K562 (cell line): ENCODE measurements around the gene MRPL11.

Source experiments
- EP300 ChIP-seq: IDR thresholded peaks from 2 replicates; pipeline ENCODE4 v1.6.1; 2012; ENCODE audit warnings: low read length, improper control_type of control experiment
- MCM3 ChIP-seq: fragments of 450-650 bp; IDR thresholded peaks from 2 replicates; pipeline ENCODE4 v1.6.1; 2016
- MCM7 ChIP-seq, 2 experiments: fragments of 450-650 bp; IDR thresholded peaks; 2 replicates each; pipeline ENCODE4 v1.6.1; 2016 to 2018
- NBN ChIP-seq: fragments of 450-650 bp; IDR thresholded peaks from 2 replicates; pipeline ENCODE4 v1.6.1; 2016; ENCODE audit warnings: low read depth, mild to moderate bottlenecking
- PHF21A ChIP-seq: fragments of 450-650 bp; IDR thresholded peaks from 2 replicates; pipeline ENCODE4 v1.6.1; 2017; ENCODE audit warnings: low read depth, borderline replicate concordance
- RCOR1 ChIP-seq, 2 experiments: IDR thresholded peaks; 2 replicates each; pipeline ENCODE4 v1.6.1; 2012; ENCODE audit warnings: low read depth in 2 of 2, low read length in 2 of 2, borderline replicate concordance in 1 of 2, improper control_type of control experiment in 1 of 2
- SREBF2 ChIP-seq: sonication (generic); formaldehyde crosslinking; IDR thresholded peaks from 2 replicates; pipeline ENCODE4 v1.4.0; 2020; ENCODE audit warnings: mild to moderate bottlenecking, missing genetic modification reagents
- ZNF79 ChIP-seq: fragments of 250-450 bp; sonication (Bioruptor Pico); IDR thresholded peaks from 2 replicates; pipeline ENCODE4 v1.4.0; 2020; ENCODE audit warnings: low read depth, mild to moderate bottlenecking, moderate library complexity
- TF ChIP-seq, protein P1 (sequence below): fragments of 150-350 bp; conservative IDR thresholded peaks from 2 replicates; pipeline ENCODE4 v1.6.1; 2014; ENCODE audit warnings: low read length
- TF ChIP-seq, protein P2 (sequence below): sonication (generic); formaldehyde crosslinking; IDR thresholded peaks from 2 replicates; pipeline ENCODE4 v1.8.1; 2023; ENCODE audit warnings: mild to moderate bottlenecking, missing genetic modification reagents
- TF ChIP-seq, protein P3 (sequence below), 3 experiments: IDR thresholded peaks in 2 of 3; conservative IDR thresholded peaks in 1 of 3; 2 replicates each; pipeline ENCODE4 v1.5.1; 2011 to 2012; ENCODE audit warnings: low read length in 3 of 3, mild to moderate bottlenecking in 3 of 3, control low read depth in 2 of 3, improper control_type of control experiment in 1 of 3, inconsistent platforms in 1 of 3, low read depth in 1 of 3, mixed read lengths in 1 of 3, moderate library complexity in 1 of 3; ENCODE audit not compliant: insufficient read depth in 2 of 3

DNA sequence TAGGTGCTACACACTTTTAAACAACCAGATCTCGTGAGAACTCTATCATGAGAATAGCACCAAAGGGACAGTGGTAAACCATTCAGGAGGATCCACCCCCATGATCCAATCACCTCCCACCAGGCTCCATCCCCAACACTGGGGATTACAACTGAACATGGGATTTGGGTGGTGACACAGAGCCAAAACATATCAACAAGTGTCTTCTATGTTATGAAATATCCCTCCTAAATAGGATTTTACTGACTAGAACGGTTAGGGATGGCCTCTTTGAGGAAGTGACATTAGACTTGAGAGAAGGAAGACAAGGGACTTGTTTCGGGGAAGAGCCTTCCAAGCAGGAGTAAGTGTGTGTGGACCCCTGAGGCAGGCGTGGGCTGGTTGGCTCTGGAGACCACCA is 11.9 kb upstream of the MRPL11 start:
- TF ChIP-seq EP300 (no peak), RCOR1 (IDR thresholded peaks at IDR 0.05; ENCODE audit: borderline replicate concordance in 1 of 2, low read depth in 2 of 2, low read length in 2 of 2) (no peak), MCM7 (IDR thresholded peaks at IDR 0.05) (no peak), SREBF2 (CRISPR knock-in tag) (no peak), NBN (no peak), ZNF79 (CRISPR knock-in tag) (no peak), MCM3 (no peak), PHF21A (no peak)
- TF ChIP-seq, protein P1, sequence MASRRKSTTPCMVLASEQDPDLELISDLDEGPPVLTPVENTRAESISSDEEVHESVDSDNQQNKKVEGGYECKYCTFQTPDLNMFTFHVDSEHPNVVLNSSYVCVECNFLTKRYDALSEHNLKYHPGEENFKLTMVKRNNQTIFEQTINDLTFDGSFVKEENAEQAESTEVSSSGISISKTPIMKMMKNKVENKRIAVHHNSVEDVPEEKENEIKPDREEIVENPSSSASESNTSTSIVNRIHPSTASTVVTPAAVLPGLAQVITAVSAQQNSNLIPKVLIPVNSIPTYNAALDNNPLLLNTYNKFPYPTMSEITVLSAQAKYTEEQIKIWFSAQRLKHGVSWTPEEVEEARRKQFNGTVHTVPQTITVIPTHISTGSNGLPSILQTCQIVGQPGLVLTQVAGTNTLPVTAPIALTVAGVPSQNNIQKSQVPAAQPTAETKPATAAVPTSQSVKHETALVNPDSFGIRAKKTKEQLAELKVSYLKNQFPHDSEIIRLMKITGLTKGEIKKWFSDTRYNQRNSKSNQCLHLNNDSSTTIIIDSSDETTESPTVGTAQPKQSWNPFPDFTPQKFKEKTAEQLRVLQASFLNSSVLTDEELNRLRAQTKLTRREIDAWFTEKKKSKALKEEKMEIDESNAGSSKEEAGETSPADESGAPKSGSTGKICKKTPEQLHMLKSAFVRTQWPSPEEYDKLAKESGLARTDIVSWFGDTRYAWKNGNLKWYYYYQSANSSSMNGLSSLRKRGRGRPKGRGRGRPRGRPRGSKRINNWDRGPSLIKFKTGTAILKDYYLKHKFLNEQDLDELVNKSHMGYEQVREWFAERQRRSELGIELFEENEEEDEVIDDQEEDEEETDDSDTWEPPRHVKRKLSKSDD = no peak
- TF ChIP-seq, protein P2, sequence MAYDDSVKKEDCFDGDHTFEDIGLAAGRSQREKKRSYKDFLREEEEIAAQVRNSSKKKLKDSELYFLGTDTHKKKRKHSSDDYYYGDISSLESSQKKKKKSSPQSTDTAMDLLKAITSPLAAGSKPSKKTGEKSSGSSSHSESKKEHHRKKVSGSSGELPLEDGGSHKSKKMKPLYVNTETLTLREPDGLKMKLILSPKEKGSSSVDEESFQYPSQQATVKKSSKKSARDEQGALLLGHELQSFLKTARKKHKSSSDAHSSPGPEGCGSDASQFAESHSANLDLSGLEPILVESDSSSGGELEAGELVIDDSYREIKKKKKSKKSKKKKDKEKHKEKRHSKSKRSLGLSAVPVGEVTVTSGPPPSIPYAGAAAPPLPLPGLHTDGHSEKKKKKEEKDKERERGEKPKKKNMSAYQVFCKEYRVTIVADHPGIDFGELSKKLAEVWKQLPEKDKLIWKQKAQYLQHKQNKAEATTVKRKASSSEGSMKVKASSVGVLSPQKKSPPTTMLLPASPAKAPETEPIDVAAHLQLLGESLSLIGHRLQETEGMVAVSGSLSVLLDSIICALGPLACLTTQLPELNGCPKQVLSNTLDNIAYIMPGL (CRISPR knock-in tag) = no peak
- TF ChIP-seq, protein P3, sequence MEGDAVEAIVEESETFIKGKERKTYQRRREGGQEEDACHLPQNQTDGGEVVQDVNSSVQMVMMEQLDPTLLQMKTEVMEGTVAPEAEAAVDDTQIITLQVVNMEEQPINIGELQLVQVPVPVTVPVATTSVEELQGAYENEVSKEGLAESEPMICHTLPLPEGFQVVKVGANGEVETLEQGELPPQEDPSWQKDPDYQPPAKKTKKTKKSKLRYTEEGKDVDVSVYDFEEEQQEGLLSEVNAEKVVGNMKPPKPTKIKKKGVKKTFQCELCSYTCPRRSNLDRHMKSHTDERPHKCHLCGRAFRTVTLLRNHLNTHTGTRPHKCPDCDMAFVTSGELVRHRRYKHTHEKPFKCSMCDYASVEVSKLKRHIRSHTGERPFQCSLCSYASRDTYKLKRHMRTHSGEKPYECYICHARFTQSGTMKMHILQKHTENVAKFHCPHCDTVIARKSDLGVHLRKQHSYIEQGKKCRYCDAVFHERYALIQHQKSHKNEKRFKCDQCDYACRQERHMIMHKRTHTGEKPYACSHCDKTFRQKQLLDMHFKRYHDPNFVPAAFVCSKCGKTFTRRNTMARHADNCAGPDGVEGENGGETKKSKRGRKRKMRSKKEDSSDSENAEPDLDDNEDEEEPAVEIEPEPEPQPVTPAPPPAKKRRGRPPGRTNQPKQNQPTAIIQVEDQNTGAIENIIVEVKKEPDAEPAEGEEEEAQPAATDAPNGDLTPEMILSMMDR (IDR thresholded peaks at IDR 0.05 in 2 of 3, conservative IDR thresholded peaks at IDR 0.05 in 1 of 3; ENCODE audit: insufficient read depth in 2 of 3, low read depth in 1 of 3, low read length in 3 of 3) = no peak
